ENCODE measurements around the gene SH2D4B.
"Not testable (repeated sequence)": the region's sequence is repeated elsewhere in the genome, so short reads cannot be mapped to it uniquely, and the experiment has no call there.

Gene SH2D4B

GRCh38 chr10:80543319-80543672, 5.6 kb downstream of the SH2D4B start:
- not testable (repeated sequence) for H3K27me3 ChIP-seq (ENCODE audit: control insufficient read depth in 2 of 2, insufficient read depth in 2 of 2, low read length in 2 of 2); H3K9me3 ChIP-seq (ENCODE audit: control insufficient read depth in 2 of 2, low read length in 2 of 2); H3K4me3 ChIP-seq (ENCODE audit: low read length in 2 of 2); H3K36me3 ChIP-seq (ENCODE audit: control insufficient read depth in 2 of 2, insufficient read depth in 2 of 2, low read length in 2 of 2); H3K9ac ChIP-seq (ENCODE audit: low read depth in 1 of 2, low read length in 2 of 2); H3K27ac ChIP-seq (ENCODE audit: low read depth in 2 of 2, low read length in 2 of 2); H3K4me1 ChIP-seq (ENCODE audit: control insufficient read depth in 2 of 2, insufficient read depth in 2 of 2, low read length in 2 of 2)

DNA sequence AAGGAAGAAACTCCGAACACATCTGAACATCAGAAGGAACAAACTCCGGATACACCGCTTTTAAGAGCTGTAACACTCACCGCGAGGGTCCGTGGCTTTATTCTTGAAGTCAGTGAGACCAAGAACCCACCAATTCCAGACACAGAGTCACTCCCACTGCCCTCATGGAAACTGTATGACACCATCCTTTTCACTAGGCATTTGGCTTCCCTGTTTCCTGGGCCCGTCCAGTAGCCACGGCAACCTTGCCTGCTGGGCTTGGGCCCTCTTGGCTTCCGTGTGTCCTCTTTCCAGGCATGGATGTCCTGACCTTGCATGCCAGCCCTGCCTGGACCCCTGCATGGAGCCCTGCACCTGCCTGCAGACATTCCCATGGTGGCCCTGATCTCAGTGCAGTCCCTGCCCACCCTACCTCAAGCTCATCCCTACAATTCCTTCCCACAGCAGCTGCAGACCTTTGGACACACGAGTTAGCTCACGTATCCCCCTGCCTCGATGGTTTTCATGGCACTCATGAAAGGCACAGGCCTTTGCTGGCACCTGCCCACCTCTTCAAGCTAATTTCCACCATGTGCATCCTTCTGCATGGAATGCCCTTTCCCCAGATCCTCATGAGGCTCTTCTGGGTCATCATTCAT, 6.7 kb downstream of the SH2D4B start:
- no peaks in the 10 kb centered on the region for H3K27me3 ChIP-seq (ENCODE audit: control insufficient read depth in 2 of 2, insufficient read depth in 2 of 2, low read length in 2 of 2)
- H3K9ac ChIP-seq (ENCODE audit: low read depth in 1 of 2, low read length in 2 of 2): no peak overlapping the region
- H3K9me3 ChIP-seq (ENCODE audit: control insufficient read depth in 2 of 2, low read length in 2 of 2): no peaks in the 10 kb centered on the region
- no peaks in the 10 kb centered on the region for H3K36me3 ChIP-seq (ENCODE audit: control insufficient read depth in 2 of 2, insufficient read depth in 2 of 2, low read length in 2 of 2)
- no peak overlapping the region for H3K27ac ChIP-seq (ENCODE audit: low read depth in 2 of 2, low read length in 2 of 2)
- peaks cover 0 to 6% of the 10 kb centered on the region in 2 donors for H3K4me1 ChIP-seq (ENCODE audit: control insufficient read depth in 2 of 2, insufficient read depth in 2 of 2, low read length in 2 of 2)
- H3K4me3 ChIP-seq (ENCODE audit: low read length in 2 of 2): no peak overlapping the region

- no peak overlapping the region for H3K9ac ChIP-seq (ENCODE audit: low read depth in 1 of 2, low read length in 2 of 2)
- no peaks in the 10 kb centered on the region for H3K9me3 ChIP-seq (ENCODE audit: control insufficient read depth in 2 of 2, low read length in 2 of 2)
- H3K4me1 ChIP-seq (ENCODE audit: control insufficient read depth in 2 of 2, insufficient read depth in 2 of 2, low read length in 2 of 2): peaks cover 0 to 6% of the 10 kb centered on the region in 2 donors
- no peaks in the 10 kb centered on the region for H3K36me3 ChIP-seq (ENCODE audit: control insufficient read depth in 2 of 2, insufficient read depth in 2 of 2, low read length in 2 of 2)
- no peaks in the 10 kb centered on the region for H3K27me3 ChIP-seq (ENCODE audit: control insufficient read depth in 2 of 2, insufficient read depth in 2 of 2, low read length in 2 of 2)
- no peak overlapping the region for H3K4me3 ChIP-seq (ENCODE audit: low read length in 2 of 2)
- no peak overlapping the region for H3K27ac ChIP-seq (ENCODE audit: low read depth in 2 of 2, low read length in 2 of 2)
These were observed 7.7 kb downstream of the SH2D4B start for GRCh38 chr10:80545258-80545881.

GRCh38 chr10:80552151-80552646, 14.5 kb downstream of the SH2D4B start:
- peaks cover 0 to 2% of the 10 kb centered on the region in 2 donors for H3K27me3 ChIP-seq (ENCODE audit: control insufficient read depth in 2 of 2, insufficient read depth in 2 of 2, low read length in 2 of 2)
- H3K27ac ChIP-seq (ENCODE audit: low read depth in 2 of 2, low read length in 2 of 2): peak overlapping the region; percentile 19 to 38
- H3K9me3 ChIP-seq (ENCODE audit: control insufficient read depth in 2 of 2, low read length in 2 of 2): no peaks in the 10 kb centered on the region
- peaks cover 13 to 21% of the 10 kb centered on the region in 2 donors for H3K4me1 ChIP-seq (ENCODE audit: control insufficient read depth in 2 of 2, insufficient read depth in 2 of 2, low read length in 2 of 2)
- H3K36me3 ChIP-seq (ENCODE audit: control insufficient read depth in 2 of 2, insufficient read depth in 2 of 2, low read length in 2 of 2): no peaks in the 10 kb centered on the region
- H3K9ac ChIP-seq (ENCODE audit: low read depth in 1 of 2, low read length in 2 of 2): no peak overlapping the region
- H3K4me3 ChIP-seq (ENCODE audit: low read length in 2 of 2): peak overlapping the region in 1 of 2 donors; percentile 37

DNA sequence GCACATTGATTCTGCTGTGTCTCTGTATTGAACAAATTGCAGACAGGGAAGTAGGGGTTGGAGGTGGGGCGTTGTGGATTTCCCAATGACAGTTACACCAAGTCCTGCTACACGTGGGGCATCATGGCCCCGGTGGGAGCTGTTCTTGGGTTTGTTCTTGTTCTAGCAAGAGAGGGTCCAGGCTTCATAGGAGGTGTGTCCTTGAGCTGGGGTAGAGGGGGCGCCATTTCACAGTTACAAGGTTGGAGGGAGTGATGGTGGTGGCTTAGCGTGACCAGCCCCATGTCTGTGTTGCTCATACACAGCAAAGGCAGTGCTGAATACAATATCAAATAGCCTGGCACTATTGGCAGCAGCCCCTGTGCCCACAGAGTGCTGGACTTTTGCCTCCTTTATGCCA, 15.7 kb downstream of the SH2D4B start:
- Histone ChIP-seq H3K4me3 (ENCODE audit: low read length in 2 of 2) (no peak overlapping the region), H3K27ac (ENCODE audit: low read depth in 2 of 2, low read length in 2 of 2) (no peak overlapping the region), H3K27me3 (ENCODE audit: control insufficient read depth in 2 of 2, insufficient read depth in 2 of 2, low read length in 2 of 2) (peaks cover 0 to 2% of the 10 kb centered on the region in 2 donors), H3K9me3 (ENCODE audit: control insufficient read depth in 2 of 2, low read length in 2 of 2) (no peaks in the 10 kb centered on the region), H3K4me1 (ENCODE audit: control insufficient read depth in 2 of 2, insufficient read depth in 2 of 2, low read length in 2 of 2) (peaks cover 13 to 21% of the 10 kb centered on the region in 2 donors), H3K36me3 (ENCODE audit: control insufficient read depth in 2 of 2, insufficient read depth in 2 of 2, low read length in 2 of 2) (no peaks in the 10 kb centered on the region), H3K9ac (ENCODE audit: low read depth in 1 of 2, low read length in 2 of 2) (no peak overlapping the region)

DNA sequence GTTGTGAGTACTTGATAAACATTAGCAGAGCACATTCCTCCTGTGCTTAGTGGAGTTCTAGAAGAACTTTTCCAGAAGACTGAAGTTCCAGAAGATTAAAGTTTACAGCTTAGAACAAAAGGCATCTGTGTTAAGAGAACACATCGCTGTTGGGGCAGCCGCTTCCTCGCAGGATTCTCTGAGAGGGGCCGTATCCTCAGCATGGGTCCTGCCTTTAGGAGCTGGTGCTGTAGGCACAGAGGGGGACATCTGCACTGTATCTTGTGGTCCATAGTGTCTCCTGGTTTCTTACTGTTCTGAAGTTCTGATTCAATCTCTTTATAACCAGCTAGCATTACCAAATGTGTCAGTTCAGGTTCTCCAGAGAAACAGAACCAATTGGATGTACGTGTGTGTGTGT, 16.3 kb downstream of the SH2D4B start:
- peaks cover 13 to 21% of the 10 kb centered on the region in 2 donors for H3K4me1 ChIP-seq (ENCODE audit: control insufficient read depth in 2 of 2, insufficient read depth in 2 of 2, low read length in 2 of 2)
- no peaks in the 10 kb centered on the region for H3K36me3 ChIP-seq (ENCODE audit: control insufficient read depth in 2 of 2, insufficient read depth in 2 of 2, low read length in 2 of 2)

GRCh38 chr10:80555415-80555814, 17.7 kb downstream of the SH2D4B start:
- no peak overlapping the region for H3K9ac ChIP-seq (ENCODE audit: low read depth in 1 of 2, low read length in 2 of 2)
- H3K27ac ChIP-seq (ENCODE audit: low read depth in 2 of 2, low read length in 2 of 2): no peak overlapping the region
- no peak overlapping the region for H3K4me3 ChIP-seq (ENCODE audit: low read length in 2 of 2)
- no peaks in the 10 kb centered on the region for H3K9me3 ChIP-seq (ENCODE audit: control insufficient read depth in 2 of 2, low read length in 2 of 2)
- H3K36me3 ChIP-seq (ENCODE audit: control insufficient read depth in 2 of 2, insufficient read depth in 2 of 2, low read length in 2 of 2): no peaks in the 10 kb centered on the region
- H3K27me3 ChIP-seq (ENCODE audit: control insufficient read depth in 2 of 2, insufficient read depth in 2 of 2, low read length in 2 of 2): peaks cover 0 to 2% of the 10 kb centered on the region in 2 donors
- H3K4me1 ChIP-seq (ENCODE audit: control insufficient read depth in 2 of 2, insufficient read depth in 2 of 2, low read length in 2 of 2): peaks cover 13 to 21% of the 10 kb centered on the region in 2 donors

More for the DNA sequence above, 16.3 kb downstream of the SH2D4B start:
- H3K9ac ChIP-seq (ENCODE audit: low read depth in 1 of 2, low read length in 2 of 2): no peak overlapping the region
- no peak overlapping the region for H3K27ac ChIP-seq (ENCODE audit: low read depth in 2 of 2, low read length in 2 of 2)
- H3K27me3 ChIP-seq (ENCODE audit: control insufficient read depth in 2 of 2, insufficient read depth in 2 of 2, low read length in 2 of 2): peaks cover 0 to 2% of the 10 kb centered on the region in 2 donors
- H3K4me3 ChIP-seq (ENCODE audit: low read length in 2 of 2): no peak overlapping the region
- H3K9me3 ChIP-seq (ENCODE audit: control insufficient read depth in 2 of 2, low read length in 2 of 2): no peaks in the 10 kb centered on the region

DNA sequence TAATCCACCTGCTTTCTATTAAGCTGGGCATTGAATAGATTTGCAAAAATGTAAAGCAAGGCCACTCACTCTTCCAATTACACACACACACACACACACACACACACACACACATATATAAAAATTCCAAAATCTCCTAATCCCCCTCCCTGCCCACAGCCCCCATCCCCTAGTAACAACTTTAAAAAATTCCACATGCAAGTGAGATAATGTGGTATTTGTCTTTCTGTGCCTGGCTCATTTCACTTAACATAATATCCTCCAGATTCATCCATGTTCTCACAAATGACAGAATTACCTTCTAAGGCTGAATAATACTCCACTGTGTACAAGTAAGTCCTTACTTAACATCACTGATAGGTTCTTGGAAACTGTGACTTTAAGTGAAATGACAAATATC, 24.2 kb downstream of the SH2D4B start:
- H3K9ac ChIP-seq (ENCODE audit: low read depth in 1 of 2, low read length in 2 of 2): no peak overlapping the region
- no peaks in the 10 kb centered on the region for H3K36me3 ChIP-seq (ENCODE audit: control insufficient read depth in 2 of 2, insufficient read depth in 2 of 2, low read length in 2 of 2)
- no peak overlapping the region for H3K27ac ChIP-seq (ENCODE audit: low read depth in 2 of 2, low read length in 2 of 2)
- H3K4me3 ChIP-seq (ENCODE audit: low read length in 2 of 2): no peak overlapping the region
- H3K9me3 ChIP-seq (ENCODE audit: control insufficient read depth in 2 of 2, low read length in 2 of 2): no peaks in the 10 kb centered on the region
- no peaks in the 10 kb centered on the region for H3K27me3 ChIP-seq (ENCODE audit: control insufficient read depth in 2 of 2, insufficient read depth in 2 of 2, low read length in 2 of 2)
- no peaks in the 10 kb centered on the region for H3K4me1 ChIP-seq (ENCODE audit: control insufficient read depth in 2 of 2, insufficient read depth in 2 of 2, low read length in 2 of 2)

- Histone ChIP-seq H3K36me3 (ENCODE audit: control insufficient read depth in 2 of 2, insufficient read depth in 2 of 2, low read length in 2 of 2) (no peaks in the 10 kb centered on the region), H3K9ac (ENCODE audit: low read depth in 1 of 2, low read length in 2 of 2) (no peak overlapping the region), H3K27ac (ENCODE audit: low read depth in 2 of 2, low read length in 2 of 2) (no peak overlapping the region), H3K4me3 (ENCODE audit: low read length in 2 of 2) (no peak overlapping the region), H3K27me3 (ENCODE audit: control insufficient read depth in 2 of 2, insufficient read depth in 2 of 2, low read length in 2 of 2) (no peaks in the 10 kb centered on the region), H3K9me3 (ENCODE audit: control insufficient read depth in 2 of 2, low read length in 2 of 2) (no peaks in the 10 kb centered on the region), H3K4me1 (ENCODE audit: control insufficient read depth in 2 of 2, insufficient read depth in 2 of 2, low read length in 2 of 2) (no peaks in the 10 kb centered on the region)
These were observed 29.6 kb downstream of the SH2D4B start for GRCh38 chr10:80567292-80567691.

GRCh38 chr10:80569131-80569895, 31.6 kb downstream of the SH2D4B start:
- Histone ChIP-seq H3K4me3 (ENCODE audit: low read length in 2 of 2) (no peak overlapping the region), H3K9me3 (ENCODE audit: control insufficient read depth in 2 of 2, low read length in 2 of 2) (no peaks in the 10 kb centered on the region), H3K27me3 (ENCODE audit: control insufficient read depth in 2 of 2, insufficient read depth in 2 of 2, low read length in 2 of 2) (no peaks in the 10 kb centered on the region)

More at GRCh38 chr10:80569131-80569895, 31.6 kb downstream of the SH2D4B start:
- Histone ChIP-seq H3K9ac (ENCODE audit: low read depth in 1 of 2, low read length in 2 of 2) (no peak overlapping the region), H3K4me1 (ENCODE audit: control insufficient read depth in 2 of 2, insufficient read depth in 2 of 2, low read length in 2 of 2) (no peaks in the 10 kb centered on the region), H3K36me3 (ENCODE audit: control insufficient read depth in 2 of 2, insufficient read depth in 2 of 2, low read length in 2 of 2) (no peaks in the 10 kb centered on the region), H3K27ac (ENCODE audit: low read depth in 2 of 2, low read length in 2 of 2) (no peak overlapping the region)
